Measurements from ENCODE around the gene TOPBP1. TPM values are rescaled to one million over a fixed set of nuclear protein-coding genes. Genes with fewer than 3 reads are reported as not detected.

The TOPBP1 gene
- total and polyA plus RNA-seq, 2 experiments from 2014 or later: 15.8 to 42.2 TPM

- TF ChIP-seq, protein P1, sequence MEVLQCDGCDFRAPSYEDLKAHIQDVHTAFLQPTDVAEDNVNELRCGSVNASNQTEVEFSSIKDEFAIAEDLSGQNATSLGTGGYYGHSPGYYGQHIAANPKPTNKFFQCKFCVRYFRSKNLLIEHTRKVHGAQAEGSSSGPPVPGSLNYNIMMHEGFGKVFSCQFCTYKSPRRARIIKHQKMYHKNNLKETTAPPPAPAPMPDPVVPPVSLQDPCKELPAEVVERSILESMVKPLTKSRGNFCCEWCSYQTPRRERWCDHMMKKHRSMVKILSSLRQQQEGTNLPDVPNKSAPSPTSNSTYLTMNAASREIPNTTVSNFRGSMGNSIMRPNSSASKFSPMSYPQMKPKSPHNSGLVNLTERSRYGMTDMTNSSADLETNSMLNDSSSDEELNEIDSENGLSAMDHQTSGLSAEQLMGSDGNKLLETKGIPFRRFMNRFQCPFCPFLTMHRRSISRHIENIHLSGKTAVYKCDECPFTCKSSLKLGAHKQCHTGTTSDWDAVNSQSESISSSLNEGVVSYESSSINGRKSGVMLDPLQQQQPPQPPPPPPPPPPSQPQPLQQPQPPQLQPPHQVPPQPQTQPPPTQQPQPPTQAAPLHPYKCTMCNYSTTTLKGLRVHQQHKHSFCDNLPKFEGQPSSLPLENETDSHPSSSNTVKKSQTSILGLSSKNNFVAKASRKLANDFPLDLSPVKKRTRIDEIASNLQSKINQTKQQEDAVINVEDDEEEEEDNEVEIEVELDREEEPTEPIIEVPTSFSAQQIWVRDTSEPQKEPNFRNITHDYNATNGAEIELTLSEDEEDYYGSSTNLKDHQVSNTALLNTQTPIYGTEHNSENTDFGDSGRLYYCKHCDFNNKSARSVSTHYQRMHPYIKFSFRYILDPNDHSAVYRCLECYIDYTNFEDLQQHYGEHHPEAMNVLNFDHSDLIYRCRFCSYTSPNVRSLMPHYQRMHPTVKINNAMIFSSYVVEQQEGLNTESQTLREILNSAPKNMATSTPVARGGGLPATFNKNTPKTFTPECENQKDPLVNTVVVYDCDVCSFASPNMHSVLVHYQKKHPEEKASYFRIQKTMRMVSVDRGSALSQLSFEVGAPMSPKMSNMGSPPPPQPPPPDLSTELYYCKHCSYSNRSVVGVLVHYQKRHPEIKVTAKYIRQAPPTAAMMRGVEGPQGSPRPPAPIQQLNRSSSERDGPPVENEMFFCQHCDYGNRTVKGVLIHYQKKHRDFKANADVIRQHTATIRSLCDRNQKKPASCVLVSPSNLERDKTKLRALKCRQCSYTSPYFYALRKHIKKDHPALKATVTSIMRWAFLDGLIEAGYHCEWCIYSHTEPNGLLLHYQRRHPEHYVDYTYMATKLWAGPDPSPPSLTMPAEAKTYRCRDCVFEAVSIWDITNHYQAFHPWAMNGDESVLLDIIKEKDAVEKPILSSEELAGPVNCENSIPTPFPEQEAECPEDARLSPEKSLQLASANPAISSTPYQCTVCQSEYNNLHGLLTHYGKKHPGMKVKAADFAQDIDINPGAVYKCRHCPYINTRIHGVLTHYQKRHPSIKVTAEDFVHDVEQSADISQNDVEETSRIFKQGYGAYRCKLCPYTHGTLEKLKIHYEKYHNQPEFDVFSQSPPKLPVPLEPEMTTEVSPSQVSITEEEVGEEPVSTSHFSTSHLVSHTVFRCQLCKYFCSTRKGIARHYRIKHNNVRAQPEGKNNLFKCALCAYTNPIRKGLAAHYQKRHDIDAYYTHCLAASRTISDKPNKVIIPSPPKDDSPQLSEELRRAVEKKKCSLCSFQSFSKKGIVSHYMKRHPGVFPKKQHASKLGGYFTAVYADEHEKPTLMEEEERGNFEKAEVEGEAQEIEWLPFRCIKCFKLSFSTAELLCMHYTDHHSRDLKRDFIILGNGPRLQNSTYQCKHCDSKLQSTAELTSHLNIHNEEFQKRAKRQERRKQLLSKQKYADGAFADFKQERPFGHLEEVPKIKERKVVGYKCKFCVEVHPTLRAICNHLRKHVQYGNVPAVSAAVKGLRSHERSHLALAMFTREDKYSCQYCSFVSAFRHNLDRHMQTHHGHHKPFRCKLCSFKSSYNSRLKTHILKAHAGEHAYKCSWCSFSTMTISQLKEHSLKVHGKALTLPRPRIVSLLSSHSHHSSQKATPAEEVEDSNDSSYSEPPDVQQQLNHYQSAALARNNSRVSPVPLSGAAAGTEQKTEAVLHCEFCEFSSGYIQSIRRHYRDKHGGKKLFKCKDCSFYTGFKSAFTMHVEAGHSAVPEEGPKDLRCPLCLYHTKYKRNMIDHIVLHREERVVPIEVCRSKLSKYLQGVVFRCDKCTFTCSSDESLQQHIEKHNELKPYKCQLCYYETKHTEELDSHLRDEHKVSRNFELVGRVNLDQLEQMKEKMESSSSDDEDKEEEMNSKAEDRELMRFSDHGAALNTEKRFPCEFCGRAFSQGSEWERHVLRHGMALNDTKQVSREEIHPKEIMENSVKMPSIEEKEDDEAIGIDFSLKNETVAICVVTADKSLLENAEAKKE (CRISPR knock-in tag; IDR thresholded peaks at IDR 0.05): no peak
- TF ChIP-seq, protein P2, sequence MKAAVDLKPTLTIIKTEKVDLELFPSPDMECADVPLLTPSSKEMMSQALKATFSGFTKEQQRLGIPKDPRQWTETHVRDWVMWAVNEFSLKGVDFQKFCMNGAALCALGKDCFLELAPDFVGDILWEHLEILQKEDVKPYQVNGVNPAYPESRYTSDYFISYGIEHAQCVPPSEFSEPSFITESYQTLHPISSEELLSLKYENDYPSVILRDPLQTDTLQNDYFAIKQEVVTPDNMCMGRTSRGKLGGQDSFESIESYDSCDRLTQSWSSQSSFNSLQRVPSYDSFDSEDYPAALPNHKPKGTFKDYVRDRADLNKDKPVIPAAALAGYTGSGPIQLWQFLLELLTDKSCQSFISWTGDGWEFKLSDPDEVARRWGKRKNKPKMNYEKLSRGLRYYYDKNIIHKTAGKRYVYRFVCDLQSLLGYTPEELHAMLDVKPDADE (IDR thresholded peaks at IDR 0.05): no peak
- no peak for TF ChIP-seq CREB1 (CRISPR knock-in tag; IDR thresholded peaks at IDR 0.05; ENCODE audit: low read depth)
Observed at GRCh38 chr3:133629146-133629545, 32.6 kb downstream of the TOPBP1 start (continued).

DNA sequence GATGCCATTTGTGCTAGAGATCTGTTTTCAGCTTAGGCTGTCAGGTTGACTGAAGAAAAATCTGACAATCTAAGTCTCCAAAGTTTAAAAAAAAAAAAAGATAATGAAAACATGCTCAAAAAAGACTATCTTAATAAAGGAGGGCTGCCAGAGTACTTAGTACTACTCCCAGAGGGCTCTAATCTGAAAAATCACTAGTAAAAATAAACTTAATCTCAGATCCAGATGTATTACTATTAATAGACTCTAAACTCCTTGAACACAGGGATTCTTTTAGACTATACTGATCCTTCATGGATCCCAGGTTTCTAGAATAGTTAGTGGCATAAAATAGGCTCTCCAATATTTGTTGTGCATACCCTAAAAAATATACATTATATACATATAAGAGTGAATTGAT lies 34.0 kb downstream of the TOPBP1 start:
- Mint-ChIP-seq H3K27me3 (ENCODE audit: insufficient read depth, low read depth, poor library complexity) (peaks cover 2% of the 10 kb centered on the region), H3K36me3 (ENCODE audit: low read depth) (peaks cover 51% of the 10 kb centered on the region), H3K4me3 (no peak overlapping the region), H3K4me1 (no peaks in the 10 kb centered on the region), H3K9me3 (no peaks in the 10 kb centered on the region), H3K27ac (no peak overlapping the region)
- no peaks in the 10 kb centered on the region for H3K9me2 ChIP-seq (ENCODE audit: insufficient read depth)
- no peaks in the 10 kb centered on the region for H3F3A ChIP-seq (replicated peaks; ENCODE audit: low read depth)
- ATAC-seq: no peak
- H3K27ac ChIP-seq (ENCODE audit: low read depth): no peak overlapping the region
- 0 out of 2 replicates have a peak, but pooled peaks cover 5% of the 10 kb centered on the region for H3K79me2 ChIP-seq (replicated peaks; ENCODE audit: insufficient read depth)
- no peaks in the 10 kb centered on the region for H3K4me1 ChIP-seq (ENCODE audit: insufficient read depth)
- H4K20me1 ChIP-seq (replicated peaks; ENCODE audit: insufficient read depth): no peaks in the 10 kb centered on the region; the same call in none of the 2 replicates
- no peak overlapping the region for H3K4me3 ChIP-seq
- no peaks in the 10 kb centered on the region for H3K27me3 ChIP-seq (ENCODE audit: insufficient read depth)
- H3K36me3 ChIP-seq (ENCODE audit: insufficient read depth): peaks cover 34% of the 10 kb centered on the region; the same call in 1 of the 2 replicates
- DNase-seq (ENCODE audit: low spot score): no peak
- no peak overlapping the region for H2AFZ ChIP-seq
- H3K4me2 ChIP-seq: no peak overlapping the region
- TF ChIP-seq REST (IDR thresholded peaks at IDR 0.05; ENCODE audit: unreplicated experiment) (no peak), CTCF (conservative IDR thresholded peaks at IDR 0.05; ENCODE audit: low read depth in 2 of 2) (no peak), NANOG (IDR thresholded peaks at IDR 0.05; ENCODE audit: borderline replicate concordance) (no peak), POLR2AphosphoS5 (IDR thresholded peaks at IDR 0.05; ENCODE audit: low read depth) (no peak), ZNF114 (CRISPR knock-in tag; IDR thresholded peaks at IDR 0.05) (no peak), CREB1 (CRISPR knock-in tag; IDR thresholded peaks at IDR 0.05; ENCODE audit: low read depth) (no peak), EZH2phosphoT487 (IDR thresholded peaks at IDR 0.05; ENCODE audit: unreplicated experiment) (no peak), EZH2 (IDR thresholded peaks at IDR 0.05; ENCODE audit: low read depth, unreplicated experiment) (no peak), STAT1 (IDR thresholded peaks at IDR 0.05; ENCODE audit: unreplicated experiment) (no peak), JUNB (IDR thresholded peaks at IDR 0.05; ENCODE audit: unreplicated experiment) (no peak)
- TF ChIP-seq, protein P2 (IDR thresholded peaks at IDR 0.05): no peak
